Activated T-cell treated with anti-CD3 and anti-CD28 coated beads for 24 hours (primary cell): ENCODE data around the gene PIGN.

ENCODE experiments used
- DNase-seq: peaks from one replicate; pipeline ENCODE4 v3.0.0-alpha.2; 2020; ENCODE audit warnings: low read depth

The PIGN gene

GRCh38 chr18:62106271-62106670 lies 80.6 kb downstream of the PIGN start:
- DNase-seq, result no peak

GRCh38 chr18:62105376-62105775 lies 81.5 kb downstream of the PIGN start:
- DNase-seq, result no peak

GRCh38 chr18:62102221-62102620 lies 84.6 kb downstream of the PIGN start:
- no peak for DNase-seq

- DNase-seq, result no peak
Measured at GRCh38 chr18:62101321-62101721, 85.5 kb downstream of the PIGN start.

- DNase-seq, result no peak
Measured at GRCh38 chr18:62098960-62099359, 87.9 kb downstream of the PIGN start.

- no peak for DNase-seq
Measured at GRCh38 chr18:62097698-62098097, 89.2 kb downstream of the PIGN start.

- no peak for DNase-seq
Measured at GRCh38 chr18:62091487-62092120, 95.3 kb downstream of the PIGN start.

GRCh38 chr18:62089174-62089573 lies 97.7 kb downstream of the PIGN start:
- no peak for DNase-seq

- no peak for DNase-seq
Measured at GRCh38 chr18:62088156-62088555, 98.7 kb downstream of the PIGN start.

- no peak for DNase-seq
Measured at GRCh38 chr18:62085756-62086155, 101.1 kb downstream of the PIGN start.

- no peak for DNase-seq
Measured at GRCh38 chr18:62081761-62082294, 105.0 kb downstream of the PIGN start.

- DNase-seq, result no peak
Measured at GRCh38 chr18:62081248-62081647, 105.6 kb downstream of the PIGN start.

GRCh38 chr18:62080172-62080900 lies 106.5 kb downstream of the PIGN start:
- no peak for DNase-seq

GRCh38 chr18:62073461-62074281 lies 113.2 kb downstream of the PIGN start:
- DNase-seq, result no peak

- no peak for DNase-seq
Measured at GRCh38 chr18:62072370-62072769, 114.5 kb downstream of the PIGN start.

- no peak for DNase-seq
Measured at GRCh38 chr18:62071071-62071470, 115.8 kb downstream of the PIGN start.

GRCh38 chr18:62070302-62070701 lies 116.6 kb downstream of the PIGN start:
- DNase-seq, result no peak

- no peak for DNase-seq
Measured at GRCh38 chr18:62069556-62069955, 117.3 kb downstream of the PIGN start.

- no peak for DNase-seq
Measured at GRCh38 chr18:62066102-62066818, 120.6 kb downstream of the PIGN start.

- DNase-seq, result no peak
Measured at GRCh38 chr18:62064361-62064760, 122.5 kb downstream of the PIGN start.

- DNase-seq, result no peak
Measured at GRCh38 chr18:62061821-62062478, 124.9 kb downstream of the PIGN start.

- DNase-seq, result no peak
Measured at GRCh38 chr18:62060820-62061219, 126.0 kb downstream of the PIGN start.
